ENCODE data around the gene GP1BB. TPM values are rescaled to one million over a fixed set of nuclear protein-coding genes. Genes with fewer than 3 reads are reported as not detected.

GP1BB gene
- total and polyA plus RNA-seq, 2 of the 13 experiments (the other 11 are each of a cell fraction or from before 2014, with no cell fraction given): not detected

DNA sequence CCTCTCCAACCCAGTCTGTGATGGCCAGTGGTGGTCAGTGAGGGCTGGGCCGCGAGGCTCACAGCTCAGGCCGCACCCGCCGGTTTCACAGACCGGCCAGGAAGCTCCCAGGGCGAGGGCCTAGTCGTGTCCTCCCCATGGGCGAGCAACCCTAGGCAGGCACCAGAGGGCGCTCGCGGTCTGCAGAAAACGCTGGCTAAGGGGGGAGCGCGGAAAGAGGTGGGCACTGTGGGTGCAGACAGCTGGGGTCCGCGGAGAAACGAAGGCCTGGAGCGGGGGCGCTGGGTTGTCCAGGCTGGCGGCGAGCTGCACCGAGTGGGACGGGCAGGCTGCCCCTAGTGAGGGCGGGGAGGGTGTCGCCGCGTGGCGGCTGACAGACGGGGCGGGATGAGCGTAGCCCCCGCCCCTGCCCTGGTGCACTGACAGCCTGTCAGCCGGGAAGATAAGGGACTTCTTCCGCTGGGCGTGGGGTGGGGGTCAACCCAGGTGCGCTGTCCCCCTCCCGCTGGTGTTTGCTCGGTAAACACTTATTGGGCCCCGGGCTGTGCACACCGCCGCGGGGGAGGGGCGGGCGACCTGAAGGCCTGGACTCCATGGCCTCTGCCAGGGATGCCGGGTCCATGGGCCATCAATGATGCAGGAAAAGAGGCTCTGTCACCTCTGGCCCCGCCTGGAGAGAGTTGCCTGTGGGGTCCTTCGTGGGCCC lies 7.5 kb downstream of the GP1BB start (continued):
- peak; percentile 99 for TF ChIP-seq RAD21 (CRISPR knock-in tag; IDR thresholded peaks at IDR 0.05)
- TF ChIP-seq, protein P1, sequence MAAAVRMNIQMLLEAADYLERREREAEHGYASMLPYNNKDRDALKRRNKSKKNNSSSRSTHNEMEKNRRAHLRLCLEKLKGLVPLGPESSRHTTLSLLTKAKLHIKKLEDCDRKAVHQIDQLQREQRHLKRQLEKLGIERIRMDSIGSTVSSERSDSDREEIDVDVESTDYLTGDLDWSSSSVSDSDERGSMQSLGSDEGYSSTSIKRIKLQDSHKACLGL (CRISPR knock-in tag; IDR thresholded peaks at IDR 0.05): peak; percentile 49; the same call in 1 of the 2 replicates
- TF ChIP-seq CBFB (CRISPR knock-in tag; IDR thresholded peaks at IDR 0.05): peak; percentile 64; the same call in 1 of the 2 replicates
- peak; percentile 75 for TF ChIP-seq ELF3 (CRISPR knock-in tag; IDR thresholded peaks at IDR 0.05)
- no peak for TF ChIP-seq ZFP37 (CRISPR knock-in tag; IDR thresholded peaks at IDR 0.05; ENCODE audit: borderline replicate concordance)
- TF ChIP-seq ZFP90 (CRISPR knock-in tag; IDR thresholded peaks at IDR 0.05; ENCODE audit: borderline replicate concordance): no peak; the same call in 1 of the 2 replicates
- peak; percentile 100 for TF ChIP-seq MEIS1 (CRISPR knock-in tag; IDR thresholded peaks at IDR 0.05; ENCODE audit: borderline replicate concordance)
- TF ChIP-seq ADNP (CRISPR knock-in tag; IDR thresholded peaks at IDR 0.05): no peak
- no peak for TF ChIP-seq TAF1 (CRISPR knock-in tag; IDR thresholded peaks at IDR 0.05)
- TF ChIP-seq POGZ (CRISPR knock-in tag; IDR thresholded peaks at IDR 0.05): 0 out of 2 replicates have a peak, but pooled peaks have one; percentile 8
- TF ChIP-seq GLI4 (CRISPR knock-in tag; IDR thresholded peaks at IDR 0.05; ENCODE audit: borderline replicate concordance): peak; percentile 76; the same call in 1 of the 2 replicates
- no peak for TF ChIP-seq ATF1 (CRISPR knock-in tag; IDR thresholded peaks at IDR 0.05)
- TF ChIP-seq PRPF4 (IDR thresholded peaks at IDR 0.05; ENCODE audit: low read depth, low read length, poor library complexity, severe bottlenecking): no peak
- TF ChIP-seq ZNF7 (CRISPR knock-in tag; IDR thresholded peaks at IDR 0.05): no peak
- TF ChIP-seq ZNF501 (CRISPR knock-in tag; IDR thresholded peaks at IDR 0.05): peak; percentile 87
- TF ChIP-seq ZNF775 (CRISPR knock-in tag; IDR thresholded peaks at IDR 0.05; ENCODE audit: borderline replicate concordance): 0 out of 2 replicates have a peak, but pooled peaks have one; percentile 6
- TF ChIP-seq NCOR1 (IDR thresholded peaks at IDR 0.05; ENCODE audit: borderline replicate concordance, low read length): no peak; the same call in 1 of the 2 replicates
- peak; percentile 70 for TF ChIP-seq HOXA3 (CRISPR knock-in tag; IDR thresholded peaks at IDR 0.05)
- peak; percentile 36; the same call in 1 of the 2 replicates for TF ChIP-seq KLF13 (CRISPR knock-in tag; IDR thresholded peaks at IDR 0.05)
- peak; percentile 30; the same call in 1 of the 2 replicates for TF ChIP-seq ZNF451 (CRISPR knock-in tag; IDR thresholded peaks at IDR 0.05)
- peak; percentile 83 for TF ChIP-seq FOXC1 (CRISPR knock-in tag; IDR thresholded peaks at IDR 0.05; ENCODE audit: borderline replicate concordance)
- no peak for TF ChIP-seq ZFP36 (IDR thresholded peaks at IDR 0.05; ENCODE audit: borderline replicate concordance, low read depth, low read length, partially characterized antibody)
- peak; percentile 75; the same call in 1 of the 2 replicates for TF ChIP-seq KLF12 (CRISPR knock-in tag; IDR thresholded peaks at IDR 0.05; ENCODE audit: borderline replicate concordance)
- TF ChIP-seq MTA1 (CRISPR knock-in tag; IDR thresholded peaks at IDR 0.05; ENCODE audit: borderline replicate concordance): peak; percentile 95
- 0 out of 2 replicates have a peak, but pooled peaks have one; percentile 69 for TF ChIP-seq DPF2 (CRISPR knock-in tag; IDR thresholded peaks at IDR 0.05; ENCODE audit: borderline replicate concordance, low read depth)
- TF ChIP-seq MBNL3 (CRISPR knock-in tag; conservative IDR thresholded peaks at IDR 0.05): no peak
- TF ChIP-seq ZNF44 (CRISPR knock-in tag; IDR thresholded peaks at IDR 0.05): no peak
- TF ChIP-seq ZNF773 (CRISPR knock-in tag; IDR thresholded peaks at IDR 0.05; ENCODE audit: borderline replicate concordance): no peak
- TF ChIP-seq GABPA (IDR thresholded peaks at IDR 0.05; ENCODE audit: low read depth, low read length): peak; percentile 37
- peak; percentile 61; the same call in 1 of the 2 replicates for TF ChIP-seq GABPA (CRISPR knock-in tag; IDR thresholded peaks at IDR 0.05; ENCODE audit: low read depth)
- no peak for TF ChIP-seq ZNF235 (CRISPR knock-in tag; IDR thresholded peaks at IDR 0.05; ENCODE audit: borderline replicate concordance)

Measured in HepG2 (cell line).